HG03442 (cell line): ENCODE measurements around the gene FGG.

Experiments used
- ATAC-seq: cut with Tn5 transposase; IDR thresholded peaks from one replicate; pipeline ENCODE4 v1.9.1; 2021; ENCODE audit warnings: mild to moderate bottlenecking, moderate library complexity; ENCODE audit not compliant: unreplicated experiment

The FGG gene

DNA sequence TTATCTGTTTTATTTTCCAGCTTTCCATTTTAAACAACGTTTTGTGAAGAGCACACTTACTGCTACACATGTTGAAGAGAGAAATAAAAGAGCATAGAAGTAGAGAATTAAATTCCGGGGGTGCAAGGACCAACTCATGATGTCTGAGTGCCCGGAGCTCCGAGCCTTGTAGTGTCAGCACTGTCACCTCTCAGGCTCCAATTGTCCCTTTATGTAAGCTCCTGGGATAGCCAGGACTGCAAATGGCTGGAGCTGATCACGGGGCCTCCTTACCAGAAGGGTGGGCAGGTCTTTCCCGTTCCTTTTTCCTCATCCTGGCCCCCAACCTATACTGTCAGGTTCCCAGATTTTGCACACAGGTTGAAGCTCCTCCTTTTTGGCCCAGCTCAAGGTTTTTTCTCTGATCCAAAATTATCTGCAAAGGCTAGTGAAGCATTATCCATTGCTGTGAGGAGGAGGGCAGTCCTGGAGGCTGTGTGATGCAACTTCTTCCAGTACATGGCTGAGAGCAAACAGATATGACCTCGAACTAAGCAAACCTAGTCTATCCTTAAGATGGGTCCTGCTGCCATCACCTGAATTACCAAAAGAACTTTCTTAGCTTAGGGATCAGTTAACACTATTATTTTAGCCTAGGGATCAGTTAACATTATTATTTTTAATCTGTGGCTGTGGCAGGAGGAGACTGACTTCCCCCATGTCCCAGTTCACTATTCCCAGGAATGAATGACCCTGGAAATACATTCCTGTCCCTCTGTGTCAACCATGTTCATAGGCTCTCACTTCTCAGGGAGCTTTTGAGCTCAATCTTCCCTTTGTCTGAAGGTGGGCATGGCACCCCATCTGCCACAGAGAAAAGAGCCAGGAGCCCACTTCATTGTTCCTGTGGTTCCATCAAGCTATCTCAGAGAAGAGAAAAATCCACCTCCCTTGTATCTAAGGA, at the start of gene FGG:
Gene FGG, minus strand, starts transcription at position 185 of the 943 bp plus-strand sequence. Its CDS starts 47 bp downstream, at position 138.
- no peak for ATAC-seq

DNA sequence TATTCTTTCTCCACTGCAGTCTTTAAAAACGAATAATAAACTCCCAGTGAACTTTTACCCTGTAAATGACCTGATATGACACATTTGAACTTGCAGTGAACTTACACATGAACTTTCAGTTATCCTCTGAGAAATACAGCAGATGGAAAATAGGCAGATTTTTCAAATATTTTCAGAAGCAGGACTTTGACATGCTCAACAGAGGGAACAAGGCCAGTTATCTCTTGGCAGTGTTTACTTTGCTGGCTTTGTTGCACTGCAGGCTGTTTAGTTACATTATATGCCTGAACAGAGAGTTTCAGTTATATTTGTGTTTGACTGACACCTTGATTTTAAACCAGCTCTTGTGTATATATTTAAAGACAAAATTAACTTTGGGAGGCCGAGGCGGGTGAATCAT, 47.6 kb upstream of the FGG start:
- no peak for ATAC-seq

DNA sequence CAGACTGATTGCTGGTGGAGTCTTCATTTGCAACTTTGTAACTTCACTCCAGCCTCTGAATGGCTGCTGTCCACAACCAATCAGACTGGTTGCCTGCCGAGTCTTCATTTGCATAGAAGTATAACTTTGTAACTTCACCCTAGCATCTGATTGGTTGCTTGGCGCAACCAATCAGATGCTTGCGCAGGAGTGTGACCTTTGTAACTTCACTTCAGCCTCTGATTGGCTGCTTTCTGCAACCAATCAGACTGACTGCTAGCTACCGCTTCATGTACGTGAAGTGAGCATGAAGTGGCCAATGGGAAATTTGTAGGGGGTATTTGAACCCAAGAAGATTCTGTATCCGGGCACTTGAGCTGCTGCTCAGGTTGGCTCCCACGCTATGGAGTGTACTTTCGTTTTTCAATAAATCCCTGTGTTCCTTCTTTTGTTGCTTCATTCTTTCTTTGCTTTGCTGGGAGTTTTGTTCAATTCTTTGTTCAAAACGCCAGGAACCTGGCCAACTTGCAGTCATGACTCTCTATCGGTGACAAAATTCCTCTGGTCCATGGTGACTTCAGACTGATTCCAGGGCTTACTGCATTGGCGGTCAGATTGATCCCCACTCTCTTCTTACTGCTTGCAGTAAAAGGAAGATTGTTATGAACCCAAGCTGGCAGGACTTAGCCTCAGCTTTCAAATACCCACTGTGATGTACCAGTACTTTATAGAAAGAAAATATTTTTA, 46.4 kb upstream of the FGG start:
- ATAC-seq = no peak

DNA sequence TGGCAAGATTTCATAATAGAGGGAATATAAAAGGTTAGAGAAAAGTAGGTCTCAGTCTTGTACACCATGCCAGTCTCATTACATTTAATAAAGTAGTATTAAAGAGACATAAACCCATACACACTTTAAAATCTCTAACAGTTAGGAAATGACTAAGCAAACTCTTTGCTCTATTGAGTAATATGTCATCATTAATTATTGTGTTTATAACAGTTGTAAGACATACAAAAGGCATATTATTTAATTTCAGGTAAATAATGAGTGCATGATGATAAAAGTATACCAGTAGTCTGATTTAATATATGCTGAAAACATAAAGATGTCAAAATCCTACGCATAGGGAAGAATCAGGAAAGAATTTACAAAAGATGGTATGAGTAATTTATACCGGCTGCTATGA, 31.0 kb upstream of the FGG start:
- no peak for ATAC-seq

DNA sequence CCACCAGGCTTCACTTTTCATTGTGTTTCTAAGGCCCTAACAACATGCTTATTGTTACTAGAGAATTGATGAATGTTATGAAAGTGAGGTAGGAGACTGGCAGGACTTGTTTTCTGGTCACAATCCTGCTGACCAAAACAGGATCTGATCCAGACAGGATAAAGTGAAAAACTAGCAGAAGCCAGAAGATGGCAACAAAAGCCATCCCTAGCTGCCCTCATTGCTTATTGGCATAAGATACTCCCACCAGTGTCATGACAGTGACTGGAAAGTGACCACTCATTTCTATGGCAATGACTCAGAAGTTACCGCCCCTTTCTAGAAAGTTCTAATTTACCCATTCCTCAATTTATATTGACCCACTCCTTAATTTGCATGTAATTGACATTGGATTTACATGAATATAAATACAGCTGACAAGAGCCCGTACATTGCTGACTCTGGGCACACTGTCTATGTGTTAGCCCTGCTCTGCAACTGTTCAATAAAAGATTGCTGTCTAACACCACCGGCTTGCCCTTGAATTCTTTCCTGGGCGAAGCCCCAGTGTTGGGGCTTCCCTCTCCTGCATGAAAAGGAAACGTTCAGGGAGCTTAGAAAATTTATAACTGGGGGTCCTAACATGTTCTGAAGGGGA, 30.0 kb upstream of the FGG start:
- no peak for ATAC-seq

DNA sequence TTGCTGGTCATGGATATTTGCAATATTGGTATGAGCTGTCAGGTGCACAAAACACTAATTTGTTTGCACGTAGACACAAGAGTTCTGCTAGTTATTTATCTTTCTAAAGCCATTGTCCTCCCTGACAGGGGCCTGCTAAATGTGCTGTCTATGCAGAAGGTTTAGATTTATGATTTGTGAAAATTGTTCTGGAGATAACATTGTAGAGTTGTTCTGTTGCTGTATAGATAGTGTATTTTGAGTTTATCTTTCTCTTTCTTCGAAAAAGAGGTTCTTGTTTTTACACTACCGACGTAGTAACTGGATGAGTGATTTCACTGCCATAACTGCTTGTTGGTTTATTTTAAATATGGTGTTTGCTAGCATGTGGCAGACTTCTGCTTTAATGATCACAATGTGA, 28.5 kb upstream of the FGG start:
- ATAC-seq = no peak

DNA sequence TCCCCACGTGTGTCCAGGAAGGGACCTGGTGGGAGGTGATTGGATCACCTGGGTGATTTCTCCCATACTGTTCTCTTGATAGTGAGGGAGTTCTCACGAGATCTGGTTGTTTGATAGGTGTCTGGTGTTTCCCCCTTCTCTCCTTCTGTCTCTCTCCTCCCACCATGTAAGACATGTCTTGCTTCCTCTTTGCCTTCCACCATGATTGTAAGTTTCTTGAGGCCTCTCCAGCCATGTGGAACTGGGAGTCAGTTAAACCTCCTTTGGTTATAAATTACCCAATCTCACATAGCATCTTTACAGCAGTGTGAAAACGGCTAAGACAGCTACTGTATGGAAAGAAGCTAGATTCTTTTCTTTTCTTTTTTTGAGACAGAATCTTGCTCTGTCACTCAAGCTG, 21.6 kb upstream of the FGG start:
- no peak for ATAC-seq

DNA sequence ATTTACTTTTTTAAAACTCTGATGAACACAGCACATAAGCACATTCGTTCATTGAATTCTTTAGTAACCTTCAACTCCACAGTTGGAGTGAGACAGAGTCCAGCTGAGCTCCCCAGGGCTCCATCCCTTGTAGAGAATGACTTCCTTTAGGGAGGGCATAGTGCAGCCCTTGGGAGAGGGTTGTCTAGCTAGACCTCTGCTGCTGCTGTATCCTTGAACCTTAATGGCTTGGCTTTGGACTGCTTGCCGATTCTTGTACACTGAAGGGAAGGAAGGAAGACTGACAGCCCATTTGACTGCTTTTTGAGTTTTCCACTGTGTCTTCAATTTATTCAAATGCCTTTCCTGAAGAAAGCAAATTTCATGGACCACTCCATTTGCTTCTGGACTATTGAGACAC, 19.4 kb upstream of the FGG start:
- ATAC-seq = no peak

DNA sequence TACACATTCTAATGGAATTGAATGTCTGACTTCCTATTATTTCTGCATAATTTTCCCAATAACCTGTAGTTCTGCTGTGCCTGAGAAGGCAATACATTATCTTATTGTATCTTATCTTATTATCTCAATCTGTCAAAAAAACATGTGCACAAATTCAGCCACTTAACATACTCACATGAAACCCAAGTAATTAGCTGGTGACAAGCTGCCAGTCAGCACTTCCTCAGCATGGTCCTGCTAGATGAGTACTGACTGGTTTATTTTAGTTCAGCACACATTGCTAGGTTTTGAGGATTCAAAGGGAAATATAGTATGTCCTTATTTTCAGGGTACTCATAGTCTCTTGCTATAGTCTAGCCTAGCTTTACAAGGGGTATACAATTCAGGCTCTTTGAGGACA, 17.9 kb upstream of the FGG start:
- no peak for ATAC-seq

DNA sequence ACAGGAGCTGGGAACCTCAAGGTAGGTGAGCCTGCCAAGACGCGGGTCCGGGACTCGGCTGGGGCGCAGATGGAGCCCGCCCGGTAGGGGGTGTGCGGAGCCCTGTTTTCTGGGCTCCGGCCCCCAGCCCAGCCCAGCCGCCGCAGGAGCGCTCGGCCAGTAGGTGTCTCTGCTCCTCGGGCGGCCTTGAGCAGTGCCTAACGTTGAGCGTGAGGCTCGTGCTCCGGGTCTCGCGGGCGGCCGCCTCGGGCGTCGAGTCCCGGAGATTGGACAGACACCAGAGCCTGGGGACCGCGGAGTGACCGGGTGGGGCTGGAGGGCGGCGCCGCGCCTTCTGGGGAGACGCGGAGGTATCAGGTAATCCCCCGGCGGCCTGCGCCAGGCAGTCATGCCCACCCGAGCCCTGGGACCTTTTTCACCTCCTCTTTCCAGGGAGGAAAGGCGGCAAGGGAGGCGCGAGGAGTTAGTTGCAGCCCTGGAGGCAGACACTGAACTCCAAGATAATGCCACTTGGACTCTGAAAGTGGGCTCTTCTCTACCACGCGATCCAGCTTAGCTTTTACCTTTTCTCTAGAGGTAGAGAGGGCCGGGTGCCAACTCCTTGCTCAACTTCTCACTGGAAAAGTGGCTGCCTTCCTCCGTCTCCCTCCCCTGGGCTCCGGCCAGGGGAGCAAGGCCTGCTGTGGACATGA, 14.5 kb upstream of the FGG start:
- ATAC-seq = peak; percentile 88

DNA sequence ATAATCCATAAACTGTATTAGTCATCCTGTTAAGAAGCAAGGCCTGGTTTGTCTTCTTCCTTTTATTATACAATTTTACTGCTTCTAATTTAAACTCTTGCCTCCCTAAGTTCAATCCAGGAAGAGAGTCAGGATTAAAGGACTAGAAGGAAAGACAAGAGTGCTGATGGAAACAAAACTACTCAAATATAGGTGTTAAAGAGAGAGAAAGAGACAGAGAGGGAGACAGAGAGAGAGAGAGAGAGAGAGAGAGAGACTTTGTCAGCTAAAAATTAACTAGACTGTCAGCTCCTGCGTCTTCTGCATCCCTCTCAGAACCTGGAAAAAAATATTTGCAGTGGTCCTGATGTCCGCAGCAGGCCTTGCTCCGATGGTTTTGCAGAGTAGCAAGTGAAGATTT, 13.5 kb upstream of the FGG start:
- ATAC-seq = no peak

DNA sequence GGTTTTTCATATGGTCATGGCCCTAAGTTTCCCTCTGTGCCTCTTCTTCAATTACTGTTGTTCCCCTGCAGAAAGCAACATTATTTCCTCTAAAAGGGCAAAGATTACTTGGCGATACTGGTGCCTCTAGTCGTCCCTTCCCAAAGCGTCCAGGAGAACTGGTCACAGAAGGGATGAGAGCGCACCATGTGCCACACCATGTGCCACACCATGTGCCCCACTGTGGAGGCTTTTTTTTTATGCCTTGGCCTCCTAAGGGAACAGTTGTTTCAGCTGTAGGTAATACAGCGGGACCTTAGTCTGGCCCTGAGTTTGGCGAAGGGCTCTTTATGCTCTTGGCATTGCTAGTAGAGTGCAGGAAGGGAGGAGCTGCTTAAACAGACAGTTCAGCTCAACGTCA, 11.5 kb upstream of the FGG start:
- ATAC-seq = no peak

DNA sequence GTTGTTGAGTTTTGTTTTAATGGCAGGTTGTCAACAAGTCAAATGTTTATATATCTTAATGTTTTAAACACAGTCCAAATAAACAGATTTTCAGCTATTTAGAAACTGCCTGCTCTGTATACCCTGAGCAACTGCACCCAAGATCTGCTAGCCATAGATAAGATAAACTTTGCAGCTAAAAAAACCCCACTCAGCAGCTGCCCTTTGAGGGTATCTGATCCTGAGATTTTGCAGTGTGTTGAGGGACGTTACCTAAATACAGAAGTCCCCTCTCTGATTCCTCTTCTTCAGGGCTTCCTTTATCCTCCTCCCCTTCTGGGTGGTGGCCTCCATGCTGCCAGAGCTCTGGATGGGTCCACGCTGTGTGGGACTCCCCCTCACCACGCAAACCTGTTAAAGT, 11.0 kb upstream of the FGG start:
- no peak for ATAC-seq

DNA sequence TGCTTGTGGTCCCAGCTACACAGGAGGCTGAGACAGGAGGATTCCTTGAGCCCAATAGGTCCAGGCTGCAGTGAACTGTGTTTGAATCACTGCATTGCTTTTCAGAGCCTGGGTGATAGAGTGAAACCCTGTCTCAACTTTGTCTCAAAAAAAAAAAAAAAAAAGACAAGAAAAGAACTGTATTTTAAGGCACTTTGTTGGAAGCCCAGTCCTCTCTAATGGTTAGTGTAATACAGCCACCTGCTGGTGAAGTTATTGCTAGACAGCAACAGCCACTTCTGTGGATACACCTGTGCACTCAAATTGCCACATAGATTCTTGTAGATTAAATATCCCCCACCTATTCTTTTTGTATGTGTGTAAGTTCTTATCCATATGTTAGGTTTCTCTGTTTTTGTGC, 10.1 kb upstream of the FGG start:
- ATAC-seq = peak; percentile 48

DNA sequence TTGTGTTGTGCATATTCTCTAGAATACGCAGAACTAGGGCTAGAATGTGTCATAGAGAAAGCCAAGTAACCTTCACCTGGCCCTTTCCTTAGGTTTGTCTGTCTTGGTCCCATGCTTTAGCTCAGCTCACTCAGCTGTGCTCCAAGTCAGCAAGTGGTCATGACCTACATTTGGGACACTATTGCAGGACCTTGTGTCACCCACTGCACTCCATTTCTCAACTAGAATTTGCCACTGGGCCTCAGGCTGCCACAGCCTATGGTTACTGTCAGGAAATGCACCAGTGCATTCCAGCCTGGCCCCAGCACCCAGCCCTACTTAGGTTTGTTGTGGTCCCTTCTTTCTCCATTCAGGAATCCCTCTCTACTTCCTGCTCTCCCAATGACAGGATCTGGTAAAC, 7.7 kb upstream of the FGG start:
- no peak for ATAC-seq

DNA sequence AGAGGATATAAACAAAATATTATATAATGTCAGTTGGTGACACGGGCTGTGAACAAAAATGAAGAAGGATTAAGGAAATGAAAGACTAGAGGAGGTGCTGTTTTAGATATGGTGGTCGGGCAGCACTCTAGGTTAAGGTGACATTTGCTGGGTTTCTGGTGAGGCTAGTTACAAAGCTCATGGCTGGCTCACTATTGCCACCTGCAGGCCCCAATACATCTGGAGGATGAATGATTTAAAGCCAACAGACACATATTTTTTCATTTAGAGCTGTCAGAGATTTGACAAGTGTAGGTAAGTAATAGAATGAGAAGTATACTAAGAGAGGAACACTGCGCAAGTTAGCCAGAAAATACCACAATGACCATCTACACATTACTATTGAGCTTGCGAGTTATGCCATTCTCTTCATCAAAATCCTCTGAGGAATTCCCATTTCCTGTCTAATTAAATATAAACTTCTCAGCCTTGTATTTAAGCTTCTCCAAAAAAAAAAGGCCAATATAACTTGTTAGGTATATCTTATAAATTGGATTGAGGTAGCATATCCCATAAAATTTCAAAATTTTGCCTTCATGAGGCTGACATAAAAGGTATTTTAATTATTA, 6.4 kb upstream of the FGG start:
- peak; percentile 74 for ATAC-seq

DNA sequence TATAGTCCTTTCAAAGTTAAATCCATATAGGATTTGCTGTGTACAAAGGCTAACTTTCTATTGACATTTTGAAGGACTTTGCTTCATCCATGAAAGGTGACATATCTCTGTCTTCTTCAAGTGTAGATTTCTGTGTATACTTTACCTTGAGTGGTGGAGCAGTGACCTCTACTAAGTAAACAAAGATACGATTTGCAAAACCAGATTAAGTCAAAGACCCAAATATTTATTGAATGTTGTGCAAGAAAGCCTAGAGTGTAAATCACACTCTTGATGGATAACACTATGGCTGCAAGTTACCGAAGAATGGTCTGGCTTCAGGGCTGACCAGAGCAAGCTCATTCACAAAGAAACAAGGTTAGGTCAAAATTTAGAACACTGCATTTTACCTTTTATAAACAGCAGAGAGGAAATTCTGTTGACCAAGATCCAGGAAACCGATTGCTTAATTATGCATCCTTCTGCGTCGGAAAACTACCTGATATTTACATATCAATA, 5.4 kb upstream of the FGG start:
- no peak for ATAC-seq

DNA sequence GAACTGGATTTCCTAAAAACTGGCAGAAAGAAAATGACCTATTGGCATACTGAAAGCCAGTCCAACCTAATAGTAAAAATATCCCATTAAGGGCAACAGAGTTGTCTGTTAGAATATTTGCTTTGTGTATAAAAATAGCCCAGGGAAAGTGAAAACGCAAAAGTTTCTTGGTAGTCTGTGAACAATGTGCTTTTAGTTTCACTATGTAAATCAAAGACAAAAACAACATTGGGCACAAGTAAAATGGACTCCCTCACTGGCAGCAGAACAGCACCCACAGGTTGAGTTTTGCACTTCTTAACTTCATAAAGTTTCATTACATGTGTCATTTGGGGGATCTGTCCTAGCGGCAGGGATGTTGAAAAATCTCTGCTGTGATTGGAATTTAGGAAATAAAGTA, 4.3 kb upstream of the FGG start:
- peak; percentile 93 for ATAC-seq

DNA sequence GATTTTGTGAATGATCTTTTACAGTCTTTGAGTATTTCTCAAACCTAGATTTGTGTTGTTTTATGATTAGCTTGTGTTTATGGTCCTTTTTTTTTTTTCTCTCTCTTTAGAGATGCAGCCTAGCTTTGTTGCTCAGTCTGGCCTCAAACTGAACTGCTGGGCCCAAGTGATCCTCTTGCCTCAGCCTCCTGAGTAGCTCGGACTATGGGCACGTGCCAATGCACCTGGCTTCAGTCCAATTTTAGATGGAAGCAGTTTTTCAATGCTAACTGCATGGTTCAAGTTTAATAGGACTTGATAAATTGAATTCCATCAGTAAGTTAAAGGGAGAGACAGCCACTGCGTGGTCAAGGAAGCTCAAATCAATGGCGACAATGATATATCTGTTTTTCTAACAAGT, 3.8 kb upstream of the FGG start:
- no peak for ATAC-seq

DNA sequence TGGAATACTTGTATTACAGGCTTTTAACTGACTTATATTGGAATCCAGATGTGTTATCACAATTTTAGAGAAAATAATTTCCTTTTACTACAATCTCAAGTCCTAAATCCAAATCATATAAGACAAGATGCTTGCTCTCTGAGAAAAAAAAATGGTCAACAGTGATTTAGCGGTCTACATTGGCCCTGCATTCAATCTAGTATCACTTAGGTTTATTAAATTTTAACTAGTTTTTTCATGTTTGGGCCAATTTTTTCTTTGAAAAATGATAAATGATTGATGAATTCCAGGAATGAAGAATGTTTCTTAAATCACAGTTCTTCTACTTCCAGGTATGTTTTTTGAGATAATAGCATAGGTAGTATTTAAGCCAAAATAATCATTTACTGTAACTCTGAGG, 2.8 kb upstream of the FGG start:
- ATAC-seq = no peak

DNA sequence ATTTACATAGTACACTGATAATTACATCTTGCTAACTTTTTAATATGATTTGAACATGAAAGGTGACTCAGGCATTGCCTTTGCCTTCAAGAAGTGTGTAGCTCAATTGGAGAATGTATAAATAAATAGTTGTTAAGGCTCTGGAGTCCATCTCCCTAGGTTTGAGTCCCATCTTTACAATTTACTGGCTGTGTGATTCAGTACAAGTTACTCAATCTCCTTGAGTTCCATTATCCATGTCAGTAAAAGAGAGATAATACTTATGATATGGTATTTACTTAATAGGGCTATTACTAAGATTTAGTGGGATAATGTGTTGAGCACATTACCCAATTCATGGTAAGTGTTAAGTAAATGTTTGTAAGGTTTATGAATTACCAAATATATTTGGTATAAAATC, 1.9 kb upstream of the FGG start:
- no peak for ATAC-seq
